HG03175 (cell line): ENCODE results near the gene PLA2R1.

Experiments
- ATAC-seq: cut with Tn5 transposase; IDR thresholded peaks from one replicate; pipeline ENCODE4 v1.9.1; 2021; ENCODE audit warnings: mild to moderate bottlenecking, moderate library complexity; ENCODE audit not compliant: unreplicated experiment

PLA2R1 gene

GRCh38 chr2:159938395-159938794, 124.0 kb downstream of the PLA2R1 start:
- no peak for ATAC-seq

- ATAC-seq = no peak
These were observed 125.9 kb downstream of the PLA2R1 start for GRCh38 chr2:159936471-159936870.

GRCh38 chr2:159933727-159934049, 128.7 kb downstream of the PLA2R1 start:
- ATAC-seq = peak; percentile 89

- ATAC-seq = no peak
These were observed 129.2 kb downstream of the PLA2R1 start for GRCh38 chr2:159933040-159933726.

- no peak for ATAC-seq
These were observed 135.7 kb downstream of the PLA2R1 start for GRCh38 chr2:159926695-159927094.

GRCh38 chr2:159925975-159926374, 136.4 kb downstream of the PLA2R1 start:
- ATAC-seq = no peak

GRCh38 chr2:159922563-159922962, 139.9 kb downstream of the PLA2R1 start:
- ATAC-seq = no peak

- peak; percentile 96 for ATAC-seq
These were observed 140.5 kb downstream of the PLA2R1 start for GRCh38 chr2:159921752-159922404.

GRCh38 chr2:159916511-159916910, 145.9 kb downstream of the PLA2R1 start:
- ATAC-seq = no peak

- no peak for ATAC-seq
These were observed 148.5 kb downstream of the PLA2R1 start for GRCh38 chr2:159913900-159914299.

- no peak for ATAC-seq
These were observed 149.8 kb downstream of the PLA2R1 start for GRCh38 chr2:159912580-159912979.

- ATAC-seq = no peak
These were observed 151.5 kb downstream of the PLA2R1 start for GRCh38 chr2:159910951-159911350.

- no peak for ATAC-seq
These were observed 153.8 kb downstream of the PLA2R1 start for GRCh38 chr2:159908623-159909022.

- no peak for ATAC-seq
These were observed 154.5 kb downstream of the PLA2R1 start for GRCh38 chr2:159907909-159908308.

- no peak for ATAC-seq
These were observed 156.3 kb downstream of the PLA2R1 start for GRCh38 chr2:159905926-159906714.

GRCh38 chr2:159904959-159905305, 157.5 kb downstream of the PLA2R1 start:
- peak; percentile 66 for ATAC-seq

- ATAC-seq = peak; percentile 79
These were observed 158.1 kb downstream of the PLA2R1 start, which contains the start of gene LY75 for GRCh38 chr2:159904127-159904958. TSS of gene LY75 (minus strand) at chr2:159904756.

- ATAC-seq = peak; percentile 35
These were observed 158.8 kb downstream of the PLA2R1 start for GRCh38 chr2:159903443-159904126.

GRCh38 chr2:159902722-159903121, 159.7 kb downstream of the PLA2R1 start:
- no peak for ATAC-seq

- no peak for ATAC-seq
These were observed 162.1 kb downstream of the PLA2R1 start for GRCh38 chr2:159900343-159900742.
